Endothelial cell of umbilical vein (primary cell): ENCODE measurements around the gene CNN1. TPM values are rescaled to one million over a fixed set of nuclear protein-coding genes. Genes with fewer than 3 reads are reported as not detected.

Experiments used
- BruUV-seq: library from RNA; stranded (reverse); fragments of 400-500 nt; replicated peaks from 2 replicates; lab custom pipeline; 2021; lab: Mats Ljungman, UMichigan
- CTCF ChIA-PET: fragments of 300-600, 350-600 bp; sonication (Branson Sonifier 250); formaldehyde crosslinking; loops from one replicate; lab custom pipeline; 2021; ENCODE audit warnings: antibody characterized with exemption, inconsistent platforms; lab: Charles Lee
- POLR2A ChIA-PET: fragments of 300-600, 350-600 bp; sonication (Branson Sonifier 250); formaldehyde crosslinking; loops from one replicate; lab custom pipeline; 2021; ENCODE audit warnings: antibody characterized with exemption, inconsistent platforms; lab: Charles Lee
- DNase-seq: peaks from one replicate; pipeline ENCODE4 v3.0.0-alpha.2; 2011; ENCODE audit warnings: low read depth, low spot score
- FAIRE-seq: peaks from 2 replicates; lab custom pipeline; 2011; peaks lifted over from hg19 to GRCh38; lab: Jason Lieb, UNC
- H2AFZ ChIP-seq: 2 replicates; pipeline ENCODE4 v1.6.0; 2012; ENCODE audit warnings: low read depth, low read length, control low read depth, inconsistent platforms
- H3K27ac ChIP-seq: 2 replicates; pipeline ENCODE4 v1.5.1; 2011; ENCODE audit warnings: low read depth, mild to moderate bottlenecking, control low read depth, low read length, moderate library complexity; ENCODE audit not compliant: insufficient read depth
- H3K27me3 ChIP-seq, 2 experiments: 2 replicates each; pipeline versions ENCODE4 v1.6.0 to v1.6.1; 2011; ENCODE audit warnings: low read length in 2 of 2, mixed read lengths in 1 of 2; ENCODE audit not compliant: control insufficient read depth in 2 of 2, insufficient read depth in 2 of 2
- H3K36me3 ChIP-seq, 2 experiments: 2 replicates in 1 of 2; 3 replicates in 1 of 2; pipeline ENCODE4 v1.5.1; 2011; ENCODE audit warnings: low read length in 2 of 2, mild to moderate bottlenecking in 1 of 2, moderate library complexity in 1 of 2; ENCODE audit not compliant: control insufficient read depth in 2 of 2, insufficient read depth in 2 of 2; ENCODE audit errors: extremely low read depth in 1 of 2
- H3K4me1 ChIP-seq: 3 replicates; pipeline ENCODE4 v1.5.1; 2011; ENCODE audit warnings: mild to moderate bottlenecking, low read length; ENCODE audit not compliant: control insufficient read depth, insufficient read depth; ENCODE audit errors: extremely low read depth
- H3K4me2 ChIP-seq: 2 replicates; pipeline ENCODE4 v1.6.1; 2011; ENCODE audit warnings: low read length, control low read depth, mixed read lengths; ENCODE audit not compliant: insufficient read depth
- H3K4me3 ChIP-seq, 3 experiments: fragments of 200-600 bp in 1 of 3; sonication (generic), shearing (Covaris generic) in 1 of 3; replicated peaks in 1 of 3; 2 replicates each; pipeline ENCODE4 v1.5.1; 2011 to 2016; ENCODE audit warnings: control low read depth in 3 of 3, low read length in 3 of 3, mild to moderate bottlenecking in 2 of 3, inconsistent platforms in 1 of 3, low read depth in 1 of 3, moderate library complexity in 1 of 3; ENCODE audit not compliant: insufficient read depth in 1 of 3
- H3K79me2 ChIP-seq: 2 replicates; pipeline ENCODE4 v1.6.0; 2012; ENCODE audit warnings: low read length, inconsistent platforms; ENCODE audit not compliant: control insufficient read depth, insufficient read depth
- H3K9ac ChIP-seq: replicated peaks from 2 replicates; pipeline ENCODE3; 2011; ENCODE audit warnings: low read length, control low read depth; ENCODE audit not compliant: insufficient read depth; ENCODE audit errors: extremely low read depth
- H3K9me1 ChIP-seq: replicated peaks from 3 replicates; pipeline ENCODE4 v1.6.0; 2011; ENCODE audit warnings: mild to moderate bottlenecking, low read length; ENCODE audit not compliant: control insufficient read depth, insufficient read depth; ENCODE audit errors: extremely low read depth
- H3K9me3 ChIP-seq: replicated peaks from 2 replicates; pipeline ENCODE4 v1.5.1; 2012; ENCODE audit warnings: low read length, inconsistent platforms; ENCODE audit not compliant: control insufficient read depth, insufficient read depth
- H4K20me1 ChIP-seq: replicated peaks from 2 replicates; pipeline ENCODE3; 2011; ENCODE audit warnings: mild to moderate bottlenecking, low read length; ENCODE audit not compliant: control insufficient read depth, insufficient read depth; ENCODE audit errors: extremely low read depth
- EZH2 ChIP-seq: IDR thresholded peaks from 2 replicates; pipeline ENCODE4 v1.6.1; 2012; ENCODE audit warnings: borderline replicate concordance, low read depth, mild to moderate bottlenecking, moderate library complexity, low read length, inconsistent platforms; ENCODE audit not compliant: severe bottlenecking
- GATA2 ChIP-seq: IDR thresholded peaks from 2 replicates; pipeline ENCODE4 v1.7.0; 2011; ENCODE audit warnings: low read depth, mild to moderate bottlenecking, moderate library complexity, mixed read lengths, low read length; ENCODE audit not compliant: insufficient read length, insufficient read depth
- POLR2AphosphoS5 ChIP-seq: IDR thresholded peaks from 2 replicates; pipeline ENCODE4 v1.6.1; 2012; ENCODE audit warnings: low read depth, mild to moderate bottlenecking, control low read depth, low read length, moderate library complexity; ENCODE audit not compliant: insufficient read depth
- dilution Hi-C: fragments of 300-500 bp; cut with MboI; formaldehyde crosslinking; loops from one replicate; pipeline ENCODE4 v1.15.0; 2019; ENCODE audit warnings: low sequenced_read_pairs; ENCODE audit not compliant: extremely low pct_ligation_motif_present
- intact Hi-C: fragments of 100-400 bp; cut with micrococcal nuclease; formaldehyde crosslinking; loops from one replicate; pipeline ENCODE4 v1.10.0; 2022
- polyA plus RNA-seq, 4 experiments: library from polyadenylated mRNA; depleted of rRNA in 3 of 4; stranded (reverse) in 3 of 4; unstranded in 1 of 4; fragments of >200 nt; gene quantifications; 2 replicates each; pipeline versions ENCODE4 v1.2.1 to v1.2.3, GENCODE V29; 2011 to 2012; ENCODE audit warnings: missing spikeins in 1 of 4
- total RNA-seq: library from RNA; stranded (reverse); gene quantifications from 2 replicates; pipeline ENCODE4 v1.2.3, GENCODE V29; 2021
- TF ChIP-seq, protein P1 (sequence below), 2 donors: IDR thresholded peaks; 1 replicate in 1 of 2; 2 replicates in 1 of 2; pipeline ENCODE4 v1.5.1; 2011; ENCODE audit warnings: low read length in 2 of 2, mild to moderate bottlenecking in 2 of 2, moderate library complexity in 2 of 2, control low read depth in 1 of 2, inconsistent platforms in 1 of 2, low read depth in 1 of 2; ENCODE audit not compliant: insufficient read depth in 1 of 2; ENCODE audit errors: extremely low read depth in 1 of 2

Gene CNN1
- total and polyA plus RNA-seq, 2 donors (not counting 3 experiments of a cell fraction or from before 2014, with no cell fraction given): 0.76 TPM; not detected in 1

DNA sequence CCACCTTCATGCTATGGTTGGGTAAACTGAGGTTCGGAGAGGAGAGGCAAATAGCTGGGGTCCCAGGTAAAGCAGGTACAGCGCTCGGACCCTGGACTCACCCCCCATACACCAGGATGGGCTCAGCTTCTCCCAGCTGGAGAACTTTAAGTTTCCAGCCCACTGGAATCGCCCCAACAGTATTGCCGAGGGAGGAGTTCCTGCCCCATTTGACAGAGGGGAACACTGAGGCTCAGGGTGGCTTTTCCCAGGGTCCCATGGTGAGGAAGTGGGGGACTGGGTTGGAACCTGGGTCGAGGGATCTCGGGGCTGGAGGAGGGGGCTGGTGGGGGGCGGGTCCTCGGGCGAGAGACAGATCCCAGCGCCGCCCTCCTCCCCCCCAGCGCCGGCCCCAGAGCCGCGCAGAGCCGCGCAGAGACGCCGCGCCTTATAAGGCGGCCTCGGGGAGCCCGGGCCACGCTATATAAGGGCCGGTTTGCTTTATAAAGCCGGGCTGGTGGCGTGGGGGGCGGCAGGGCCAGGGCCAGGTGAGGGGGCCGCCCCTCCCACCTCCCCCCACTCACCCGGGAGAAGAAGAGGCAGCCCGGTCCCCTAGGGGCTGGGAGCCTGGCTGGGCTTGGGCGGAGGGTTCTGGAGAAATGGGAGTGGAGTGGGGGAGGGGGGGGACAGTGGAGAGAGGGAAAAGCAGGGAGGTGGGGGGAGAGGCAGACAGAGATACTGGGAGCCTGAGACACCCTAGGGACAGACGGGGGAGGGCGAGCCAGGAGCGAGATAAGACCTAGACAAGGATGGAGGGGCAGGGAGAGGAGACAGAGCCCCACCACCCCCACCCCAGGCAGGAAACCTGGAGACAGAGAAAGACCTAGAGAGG, 1.1 kb downstream of the CNN1 start:
- H3K9me1 ChIP-seq: no peaks in the 10 kb centered on the region
- ChIA-PET CTCF (no interaction called here), POLR2A (no interaction called here)
- DNase-seq (no peak), FAIRE-seq (no peak)
- no peaks in the 10 kb centered on the region for H3K9me3 ChIP-seq
- BruUV-seq: no TSS peak
- no peak overlapping the region for H3K4me2 ChIP-seq
- H3K36me3 ChIP-seq: no peaks in the 10 kb centered on the region
- H3K79me2 ChIP-seq: no peaks in the 10 kb centered on the region
- peaks cover 5 to 9% of the 10 kb centered on the region in 2 experiments for H3K27me3 ChIP-seq
- TF ChIP-seq EZH2 (no peak), GATA2 (no peak), POLR2AphosphoS5 (no peak)
- TF ChIP-seq, protein P1, sequence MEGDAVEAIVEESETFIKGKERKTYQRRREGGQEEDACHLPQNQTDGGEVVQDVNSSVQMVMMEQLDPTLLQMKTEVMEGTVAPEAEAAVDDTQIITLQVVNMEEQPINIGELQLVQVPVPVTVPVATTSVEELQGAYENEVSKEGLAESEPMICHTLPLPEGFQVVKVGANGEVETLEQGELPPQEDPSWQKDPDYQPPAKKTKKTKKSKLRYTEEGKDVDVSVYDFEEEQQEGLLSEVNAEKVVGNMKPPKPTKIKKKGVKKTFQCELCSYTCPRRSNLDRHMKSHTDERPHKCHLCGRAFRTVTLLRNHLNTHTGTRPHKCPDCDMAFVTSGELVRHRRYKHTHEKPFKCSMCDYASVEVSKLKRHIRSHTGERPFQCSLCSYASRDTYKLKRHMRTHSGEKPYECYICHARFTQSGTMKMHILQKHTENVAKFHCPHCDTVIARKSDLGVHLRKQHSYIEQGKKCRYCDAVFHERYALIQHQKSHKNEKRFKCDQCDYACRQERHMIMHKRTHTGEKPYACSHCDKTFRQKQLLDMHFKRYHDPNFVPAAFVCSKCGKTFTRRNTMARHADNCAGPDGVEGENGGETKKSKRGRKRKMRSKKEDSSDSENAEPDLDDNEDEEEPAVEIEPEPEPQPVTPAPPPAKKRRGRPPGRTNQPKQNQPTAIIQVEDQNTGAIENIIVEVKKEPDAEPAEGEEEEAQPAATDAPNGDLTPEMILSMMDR (IDR thresholded peaks at IDR 0.05; ENCODE audit: extremely low read depth in 1 of 2, insufficient read depth in 1 of 2, low read depth in 1 of 2, low read length in 2 of 2): no peak
- dilution Hi-C loops: no loop called here
- H3K4me1 ChIP-seq: peaks cover 5% of the 10 kb centered on the region
- intact Hi-C loops: loop anchor here (5.0 kb wide), 1 partner anchor 42 kb away; no protein-coding TSS in a partner anchor
- H3K27ac ChIP-seq: no peak overlapping the region
- H4K20me1 ChIP-seq: no peaks in the 10 kb centered on the region
- H2AFZ ChIP-seq: no peak overlapping the region
- no peak overlapping the region for H3K9ac ChIP-seq
- H3K4me3 ChIP-seq: no peak overlapping the region
